HG03442 (cell line): ENCODE results near the gene VANGL2.

Experiments
- ATAC-seq: cut with Tn5 transposase; IDR thresholded peaks from one replicate; pipeline ENCODE4 v1.9.1; 2021; ENCODE audit warnings: mild to moderate bottlenecking, moderate library complexity; ENCODE audit not compliant: unreplicated experiment

VANGL2 gene

GRCh38 chr1:160423966-160424365, 23.6 kb downstream of the VANGL2 start:
- ATAC-seq = no peak

GRCh38 chr1:160425847-160426246, 25.5 kb downstream of the VANGL2 start:
- ATAC-seq = no peak

- ATAC-seq = no peak
Measured at GRCh38 chr1:160427625-160428024, 27.3 kb downstream of the VANGL2 start.

DNA sequence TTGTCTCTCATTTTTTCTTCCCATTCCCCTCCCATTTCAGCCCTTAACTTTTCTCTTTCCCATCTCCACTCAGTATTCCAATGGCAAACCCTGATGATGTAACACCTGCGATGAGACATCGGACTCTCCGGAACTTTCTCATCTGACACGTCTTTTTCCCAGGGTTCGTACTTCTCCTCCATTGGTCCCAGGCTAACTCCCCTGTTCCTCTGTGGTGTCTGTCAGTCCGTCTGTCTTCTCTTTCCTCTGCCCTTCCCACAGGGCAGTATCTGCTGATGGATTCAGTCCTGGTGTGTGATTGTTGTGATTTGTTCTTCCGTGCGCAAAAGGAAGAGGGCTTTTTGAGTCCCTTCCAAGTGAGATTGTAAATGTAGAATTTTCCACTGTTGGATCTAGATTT, 27.7 kb downstream of the VANGL2 start:
- no peak for ATAC-seq

DNA sequence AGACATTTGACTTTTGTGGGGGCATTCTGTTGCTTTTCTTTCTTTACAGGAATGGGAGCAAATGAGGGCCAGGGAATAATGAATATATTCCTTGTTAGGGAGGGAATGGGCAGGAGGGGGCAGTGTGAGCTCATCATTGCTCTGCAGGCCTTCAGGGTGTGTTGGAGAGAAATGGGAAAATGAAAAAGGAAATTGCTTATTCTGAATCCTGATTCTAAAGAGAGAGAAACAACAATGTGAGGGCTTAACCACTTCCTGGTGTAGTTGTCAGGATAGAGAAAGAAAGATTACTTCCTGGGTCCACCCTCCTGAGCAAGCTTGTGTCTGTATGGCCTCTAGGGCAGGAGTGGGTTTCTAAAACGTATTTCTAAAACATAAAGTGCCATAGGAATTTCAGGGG, 28.3 kb downstream of the VANGL2 start:
- ATAC-seq = no peak

- no peak for ATAC-seq
Measured at GRCh38 chr1:160429125-160429561, 28.8 kb downstream of the VANGL2 start.

DNA sequence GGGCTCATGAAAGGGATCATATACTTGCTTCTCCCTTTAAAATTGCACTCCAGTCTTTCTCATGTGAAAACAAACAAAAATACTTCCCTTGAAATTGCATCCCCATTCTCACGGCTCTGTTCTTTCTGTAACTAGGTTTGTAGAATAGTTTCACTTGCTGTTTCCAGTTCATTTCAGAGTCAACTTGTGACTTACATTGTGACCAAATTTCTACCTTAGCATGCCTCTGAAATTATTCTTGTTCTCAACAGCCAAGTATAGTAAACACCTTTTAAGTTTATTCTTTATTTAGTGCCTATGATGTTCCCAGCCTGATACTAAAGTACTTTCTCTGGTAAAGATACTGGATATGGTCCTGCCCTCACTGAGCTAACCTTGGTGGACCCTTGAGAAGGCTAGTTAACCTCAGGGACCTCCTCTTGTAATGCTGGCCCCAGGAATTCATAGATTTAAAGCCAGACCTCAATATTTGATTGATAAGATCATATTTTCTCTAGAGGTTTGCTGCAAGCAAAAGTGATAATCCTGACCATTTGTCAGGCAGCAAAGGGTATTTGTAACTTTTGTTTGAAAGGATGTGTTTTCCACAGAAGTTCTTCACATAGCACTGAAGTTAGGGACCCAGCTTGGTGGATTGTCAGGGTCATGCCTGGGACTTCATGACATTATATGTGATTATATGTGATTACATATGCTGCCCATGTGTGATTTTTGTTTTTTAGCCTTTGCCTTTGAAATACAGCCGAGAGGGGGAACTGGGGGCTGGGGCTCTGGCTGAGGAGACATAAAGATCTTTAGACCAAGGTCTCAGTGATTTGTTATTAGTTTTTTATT, 29.6 kb downstream of the VANGL2 start:
- no peak for ATAC-seq

GRCh38 chr1:160431006-160431405, 30.6 kb downstream of the VANGL2 start:
- no peak for ATAC-seq

GRCh38 chr1:160431571-160431970, 31.2 kb downstream of the VANGL2 start:
- no peak for ATAC-seq

DNA sequence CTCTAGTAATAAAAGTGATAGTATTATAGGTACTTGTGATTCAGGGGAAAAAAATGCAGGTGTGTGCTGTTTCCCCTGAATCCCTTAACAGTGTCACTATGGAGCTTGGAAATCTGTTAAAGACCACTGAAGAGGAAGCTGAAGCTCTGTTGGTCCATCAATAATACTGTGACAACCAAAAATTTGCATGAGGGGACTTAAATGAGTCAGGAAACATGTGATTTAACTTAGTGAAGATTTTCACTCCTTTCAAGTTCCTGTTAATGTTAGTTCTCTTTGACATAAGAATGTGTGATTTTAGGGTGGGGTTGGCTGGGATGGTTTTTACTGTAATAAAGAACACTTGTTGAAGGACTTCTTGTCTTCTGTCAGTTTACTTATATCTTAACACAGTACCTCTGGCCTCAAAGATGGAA, 32.0 kb downstream of the VANGL2 start:
- ATAC-seq = peak; percentile 46

DNA sequence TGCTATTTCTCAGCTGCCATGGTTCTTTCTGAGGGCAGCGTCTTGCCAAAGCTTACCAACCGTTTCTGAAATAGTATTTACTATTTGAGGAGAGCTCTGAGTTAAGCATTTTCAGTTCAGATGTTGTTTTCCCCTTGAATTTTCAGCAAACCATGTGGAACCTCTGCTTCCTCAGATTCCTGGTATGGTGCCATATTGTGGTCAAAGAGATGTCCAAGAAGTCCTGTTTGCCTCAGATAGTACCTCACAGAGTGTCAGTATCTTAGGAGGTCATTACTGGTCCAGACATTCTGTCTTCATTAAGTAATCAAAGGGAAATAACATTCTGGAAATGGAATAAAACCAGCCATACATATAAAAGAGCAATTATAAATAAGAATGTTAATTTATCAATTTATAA, 36.6 kb downstream of the VANGL2 start:
- no peak for ATAC-seq

GRCh38 chr1:160437432-160438316, 37.3 kb downstream of the VANGL2 start:
- peak; percentile 81 for ATAC-seq

DNA sequence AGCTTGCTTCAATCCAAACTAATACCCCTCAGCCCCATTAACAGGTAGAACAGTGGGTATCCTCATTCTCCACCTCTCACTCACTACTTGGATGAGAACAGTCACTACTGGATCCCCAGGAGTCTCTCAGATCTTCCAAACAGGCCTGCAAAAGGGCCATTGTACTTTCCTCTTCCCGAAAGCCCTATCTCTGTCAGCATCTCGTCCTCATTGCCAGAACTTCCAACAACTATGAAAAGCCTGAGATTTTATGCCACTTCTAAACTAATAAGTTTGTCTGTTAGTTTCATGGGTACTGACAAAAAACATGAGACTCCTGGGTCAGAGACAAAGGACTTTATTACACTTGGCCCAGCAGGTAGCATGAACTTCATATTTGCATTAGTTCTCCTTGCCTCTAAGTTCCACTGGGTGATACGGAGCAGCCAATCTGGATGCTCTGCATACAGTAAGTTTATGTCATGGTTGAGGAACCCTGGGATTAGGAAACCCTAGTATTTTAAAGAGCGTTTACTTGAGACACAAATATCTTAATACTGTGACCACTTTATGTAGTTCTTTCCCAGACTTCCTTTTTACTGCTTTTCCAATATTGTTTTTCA, 38.1 kb downstream of the VANGL2 start:
- ATAC-seq = no peak

DNA sequence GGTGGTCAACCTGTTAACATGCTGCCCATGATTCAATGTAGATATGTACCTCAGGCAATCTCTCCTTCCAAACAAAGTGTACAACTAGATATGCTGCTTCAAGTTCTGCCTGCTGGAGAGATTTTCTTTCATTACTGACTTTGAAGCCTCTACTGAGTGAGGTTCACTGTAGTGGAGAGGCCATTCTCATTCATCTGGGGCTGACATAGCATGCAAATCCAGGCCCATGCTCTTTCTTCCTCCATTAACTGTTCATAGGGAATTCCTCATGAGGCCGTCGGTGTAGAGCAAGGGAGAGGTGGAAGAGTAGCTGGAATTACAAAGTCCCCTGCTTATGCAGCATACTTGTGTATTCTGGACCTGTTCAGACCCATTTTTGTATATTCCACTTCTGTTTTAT, 38.6 kb downstream of the VANGL2 start:
- no peak for ATAC-seq

DNA sequence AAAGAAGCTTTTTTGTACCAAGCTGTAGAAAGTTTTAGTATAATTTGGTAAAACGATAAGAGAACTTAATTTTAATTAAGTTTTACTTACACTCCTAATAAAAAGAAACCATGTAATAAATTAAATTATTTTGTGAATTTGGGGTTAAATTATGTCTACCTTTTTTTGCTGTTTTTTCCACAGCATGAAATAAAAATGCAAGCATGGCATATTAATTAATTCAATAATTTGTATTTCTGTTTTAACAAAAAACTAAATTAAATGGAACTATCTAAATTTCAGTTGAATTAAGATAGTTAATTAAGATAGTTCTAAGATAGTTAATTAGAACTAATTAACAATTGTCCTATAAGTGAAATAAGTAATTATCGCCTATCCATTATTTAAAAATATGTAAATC, 39.4 kb downstream of the VANGL2 start:
- ATAC-seq = no peak

GRCh38 chr1:160446945-160447600, 46.7 kb downstream of the VANGL2 start:
- ATAC-seq = no peak

- no peak for ATAC-seq
Measured at GRCh38 chr1:160449494-160449893, 49.1 kb downstream of the VANGL2 start.

GRCh38 chr1:160451119-160451858, 50.9 kb downstream of the VANGL2 start:
- peak; percentile 37 for ATAC-seq

DNA sequence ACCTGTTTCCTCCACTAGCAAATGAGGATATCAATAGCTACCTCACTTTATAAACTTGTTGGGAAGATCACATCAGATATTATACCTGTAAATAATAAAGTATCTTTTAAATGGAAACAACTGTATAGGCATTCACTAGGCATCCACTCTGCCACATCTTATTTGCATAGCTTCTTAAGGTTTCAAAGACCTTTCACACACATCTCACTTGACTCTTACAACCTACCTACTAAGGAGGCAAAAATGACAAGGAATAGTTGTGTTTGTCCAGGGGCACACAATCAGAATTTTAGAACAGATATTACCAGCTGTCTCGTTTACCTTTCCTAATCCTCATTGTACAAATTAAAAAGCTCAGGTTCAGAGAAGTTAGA, 51.5 kb downstream of the VANGL2 start:
- peak; percentile 27 for ATAC-seq

- peak; percentile 76 for ATAC-seq
Measured at GRCh38 chr1:160453443-160453842, 53.1 kb downstream of the VANGL2 start.
